SK-N-SH treated with all-trans-retinoic acid at 6 μM for 48 hours (cell line): ENCODE data around the gene OR9A2.

Source experiments
- ARNTL ChIP-seq: fragments of 450-650 bp; formaldehyde crosslinking; IDR thresholded peaks from 2 replicates; pipeline ENCODE4 v1.5.0; 2020; ENCODE audit warnings: low read depth, mild to moderate bottlenecking, moderate library complexity, borderline replicate concordance
- ZC3H10 ChIP-seq: fragments of 250-450 bp; sonication (Bioruptor Pico); IDR thresholded peaks from 2 replicates; pipeline ENCODE4 v1.5.1; 2021; ENCODE audit warnings: mild to moderate bottlenecking, moderate library complexity
- ZFP30 ChIP-seq: fragments of 450-650 bp; formaldehyde crosslinking; IDR thresholded peaks from 2 replicates; pipeline ENCODE4 v1.5.0; 2022; ENCODE audit warnings: mild to moderate bottlenecking, moderate library complexity
- ZNF565 ChIP-seq: fragments of 450-650 bp; formaldehyde crosslinking; conservative IDR thresholded peaks from 2 replicates; pipeline ENCODE4 v1.5.0; 2020; ENCODE audit warnings: low read depth, mild to moderate bottlenecking, moderate library complexity
- TF ChIP-seq, protein P1 (sequence below): fragments of 250-450 bp; sonication (Bioruptor Pico); IDR thresholded peaks from 2 replicates; pipeline ENCODE4 v1.8.0; 2021; ENCODE audit warnings: low read depth, mild to moderate bottlenecking, moderate library complexity, borderline replicate concordance
- TF ChIP-seq, protein P2 (sequence below): fragments of 250-450 bp; sonication (Bioruptor Pico); IDR thresholded peaks from 2 replicates; pipeline ENCODE4 v1.8.0; 2020; ENCODE audit warnings: mild to moderate bottlenecking, moderate library complexity, borderline replicate concordance

DNA sequence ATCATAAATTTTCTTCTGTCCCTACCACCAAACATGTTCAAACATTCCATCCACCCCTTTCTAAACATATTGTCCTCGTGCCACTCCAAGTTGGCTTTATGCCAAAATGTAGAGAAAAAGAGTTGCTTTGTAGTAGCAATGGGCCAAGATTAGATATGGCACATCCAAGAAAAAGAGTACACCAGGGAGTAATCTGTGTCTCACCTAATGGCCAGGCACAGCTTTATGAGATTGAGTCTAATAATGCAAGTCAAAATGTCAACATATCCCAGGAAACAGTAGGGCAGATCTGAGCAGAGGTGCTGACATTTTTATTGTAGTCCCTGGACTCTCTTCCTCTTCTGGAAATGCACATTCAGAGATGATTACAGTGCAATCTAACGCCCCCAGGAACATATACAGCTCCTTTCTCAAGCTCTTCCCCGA lies 19.5 kb upstream of the OR9A2 start:
- TF ChIP-seq ZC3H10 = no peak
- TF ChIP-seq ARNTL (CRISPR knock-in tag) = no peak
- TF ChIP-seq, protein P1, sequence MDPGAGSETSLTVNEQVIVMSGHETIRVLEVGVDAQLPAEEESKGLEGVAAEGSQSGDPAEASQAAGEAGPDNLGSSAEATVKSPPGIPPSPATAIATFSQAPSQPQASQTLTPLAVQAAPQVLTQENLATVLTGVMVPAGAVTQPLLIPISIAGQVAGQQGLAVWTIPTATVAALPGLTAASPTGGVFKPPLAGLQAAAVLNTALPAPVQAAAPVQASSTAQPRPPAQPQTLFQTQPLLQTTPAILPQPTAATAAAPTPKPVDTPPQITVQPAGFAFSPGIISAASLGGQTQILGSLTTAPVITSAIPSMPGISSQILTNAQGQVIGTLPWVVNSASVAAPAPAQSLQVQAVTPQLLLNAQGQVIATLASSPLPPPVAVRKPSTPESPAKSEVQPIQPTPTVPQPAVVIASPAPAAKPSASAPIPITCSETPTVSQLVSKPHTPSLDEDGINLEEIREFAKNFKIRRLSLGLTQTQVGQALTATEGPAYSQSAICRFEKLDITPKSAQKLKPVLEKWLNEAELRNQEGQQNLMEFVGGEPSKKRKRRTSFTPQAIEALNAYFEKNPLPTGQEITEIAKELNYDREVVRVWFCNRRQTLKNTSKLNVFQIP (CRISPR knock-in tag) = no peak
- TF ChIP-seq, protein P2, sequence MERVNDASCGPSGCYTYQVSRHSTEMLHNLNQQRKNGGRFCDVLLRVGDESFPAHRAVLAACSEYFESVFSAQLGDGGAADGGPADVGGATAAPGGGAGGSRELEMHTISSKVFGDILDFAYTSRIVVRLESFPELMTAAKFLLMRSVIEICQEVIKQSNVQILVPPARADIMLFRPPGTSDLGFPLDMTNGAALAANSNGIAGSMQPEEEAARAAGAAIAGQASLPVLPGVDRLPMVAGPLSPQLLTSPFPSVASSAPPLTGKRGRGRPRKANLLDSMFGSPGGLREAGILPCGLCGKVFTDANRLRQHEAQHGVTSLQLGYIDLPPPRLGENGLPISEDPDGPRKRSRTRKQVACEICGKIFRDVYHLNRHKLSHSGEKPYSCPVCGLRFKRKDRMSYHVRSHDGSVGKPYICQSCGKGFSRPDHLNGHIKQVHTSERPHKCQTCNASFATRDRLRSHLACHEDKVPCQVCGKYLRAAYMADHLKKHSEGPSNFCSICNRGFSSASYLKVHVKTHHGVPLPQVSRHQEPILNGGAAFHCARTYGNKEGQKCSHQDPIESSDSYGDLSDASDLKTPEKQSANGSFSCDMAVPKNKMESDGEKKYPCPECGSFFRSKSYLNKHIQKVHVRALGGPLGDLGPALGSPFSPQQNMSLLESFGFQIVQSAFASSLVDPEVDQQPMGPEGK (CRISPR knock-in tag) = no peak
- TF ChIP-seq ZNF565 = no peak
- TF ChIP-seq ZFP30 (CRISPR knock-in tag) = no peak
